HCT116 (cell line): ENCODE results near the gene MARS1. TPM values are rescaled to one million over a fixed set of nuclear protein-coding genes. Genes with fewer than 3 reads are reported as not detected.

Experiments used
- ATAC-seq: fragments of 200-7000 bp; cut with Tn5 transposase; 2 replicates; pipeline ENCODE4 v1.9.1; 2020; ENCODE audit warnings: mild to moderate bottlenecking, moderate library complexity
- BruUV-seq: library from RNA; stranded (reverse); fragments of 400-500 nt; replicated peaks from 2 replicates; lab custom pipeline; 2021; lab: Mats Ljungman, UMichigan
- CTCF ChIA-PET: fragments of 300-600 bp; sonication (Branson Sonifier 250); formaldehyde crosslinking; loops from one replicate; lab custom pipeline; 2021; ENCODE audit warnings: antibody characterized with exemption; lab: Charles Lee
- POLR2A ChIA-PET: fragments of 300-600, 350-600 bp; sonication (Branson Sonifier 250); formaldehyde crosslinking; loops from one replicate; lab custom pipeline; 2021; ENCODE audit warnings: antibody characterized with exemption; lab: Charles Lee
- RAD21 ChIA-PET, 2 experiments: fragments of 300-600 bp; sonication (Branson Sonifier 250); formaldehyde crosslinking; loops; one replicate each; lab custom pipeline; 2023; ENCODE audit warnings: low total read pairs in 2 of 2; ENCODE audit not compliant: uncharacterized antibody in 2 of 2, unreplicated experiment in 2 of 2, low non-redundant PET in 1 of 2; lab: Charles Lee
- DNase-seq: peaks from one replicate; pipeline ENCODE4 v3.0.0-alpha.2; 2010; ENCODE audit warnings: low read depth, low spot score
- H2AFZ ChIP-seq: fragments of 200-600 bp; shearing (Covaris generic), sonication (generic); 2 replicates; pipeline ENCODE4 v1.6.1; 2017; ENCODE audit warnings: low read depth, mixed run types, mixed read lengths, antibody characterized with exemption, low read length; ENCODE audit not compliant: poor library complexity, severe bottlenecking
- H3K27ac ChIP-seq: 2 replicates; pipeline ENCODE4 v1.5.1; 2012; ENCODE audit warnings: low read depth, low read length
- H3K27me3 ChIP-seq: fragments of 200-600 bp; sonication (generic); 2 replicates; pipeline ENCODE4 v1.6.1; 2016; ENCODE audit warnings: mixed run types, low read length, mixed read lengths; ENCODE audit not compliant: insufficient read depth
- H3K36me3 ChIP-seq, 2 experiments: fragments of 200-500 bp in 1 of 2; fragments of 200-600 bp in 1 of 2; sonication (Bioruptor generic) in 1 of 2; sonication (generic) in 1 of 2; 2 replicates each; pipeline versions ENCODE4 v1.5.1 to v1.6.1; 2014 to 2016; ENCODE audit warnings: low read length in 2 of 2, inconsistent platforms in 1 of 2, mixed read lengths in 1 of 2, mixed run types in 1 of 2; ENCODE audit not compliant: insufficient read depth in 2 of 2, control insufficient read depth in 1 of 2
- H3K4me1 ChIP-seq, 2 experiments: fragments of 200-600 bp in 1 of 2; sonication (generic) in 1 of 2; 2 replicates each; pipeline versions ENCODE4 v1.5.1 to v1.6.1; 2012 to 2017; ENCODE audit warnings: low read length in 2 of 2, inconsistent platforms in 1 of 2, mild to moderate bottlenecking in 1 of 2, mixed read lengths in 1 of 2, mixed run types in 1 of 2, moderate library complexity in 1 of 2; ENCODE audit not compliant: insufficient read depth in 2 of 2, control insufficient read depth in 1 of 2
- H3K4me2 ChIP-seq: fragments of 200-600 bp; sonication (generic); 2 replicates; pipeline ENCODE4 v1.6.1; 2017; ENCODE audit warnings: mixed run types, low read length, mixed read lengths
- H3K4me3 ChIP-seq, 2 experiments: fragments of 200-600 bp in 1 of 2; sonication (generic) in 1 of 2; replicated peaks in 1 of 2; 2 replicates each; pipeline ENCODE4 v1.5.1; 2011 to 2016; ENCODE audit warnings: low read length in 2 of 2, control low read depth in 1 of 2, low read depth in 1 of 2, mild to moderate bottlenecking in 1 of 2, mixed read lengths in 1 of 2, mixed run types in 1 of 2
- H3K79me2 ChIP-seq: fragments of 200-600 bp; sonication (generic); 2 replicates; pipeline ENCODE4 v1.6.1; 2017; ENCODE audit warnings: mild to moderate bottlenecking, mixed run types, low read length, moderate library complexity, mixed read lengths; ENCODE audit not compliant: insufficient read depth
- H3K9ac ChIP-seq: fragments of 200-600 bp; sonication (generic); 2 replicates; pipeline ENCODE4 v1.6.1; 2016; ENCODE audit warnings: low read length, mixed read lengths
- H3K9me2 ChIP-seq: fragments of 200-600 bp; sonication (generic), shearing (Covaris generic); 2 replicates; pipeline ENCODE4 v1.6.1; 2017; ENCODE audit warnings: mixed run types, mild to moderate bottlenecking, moderate library complexity; ENCODE audit not compliant: insufficient read depth
- H3K9me3 ChIP-seq, 2 experiments: fragments of 200-500 bp in 1 of 2; fragments of 200-600 bp in 1 of 2; sonication (Bioruptor generic) in 1 of 2; sonication (generic) in 1 of 2; 2 replicates each; pipeline ENCODE4 v1.6.1; 2014 to 2017; ENCODE audit warnings: low read length in 2 of 2, mixed read lengths in 2 of 2, inconsistent platforms in 1 of 2, low read depth in 1 of 2, mild to moderate bottlenecking in 1 of 2, mixed run types in 1 of 2, moderate library complexity in 1 of 2; ENCODE audit not compliant: control insufficient read depth in 1 of 2, insufficient read depth in 1 of 2
- H4K20me1 ChIP-seq: fragments of 200-600 bp; sonication (generic), shearing (Covaris generic); 2 replicates; pipeline ENCODE4 v1.6.1; 2017; ENCODE audit warnings: mixed run types, mild to moderate bottlenecking, moderate library complexity; ENCODE audit not compliant: insufficient read depth
- CEBPB ChIP-seq: IDR thresholded peaks from 2 replicates; pipeline ENCODE4 v1.6.1; 2012; ENCODE audit warnings: low read depth
- EGR1 ChIP-seq: IDR thresholded peaks from 2 replicates; pipeline ENCODE4 v1.6.1; 2012; ENCODE audit warnings: low read depth
- EZH2 ChIP-seq: fragments of 200-600 bp; sonication (generic); IDR thresholded peaks from 2 replicates; pipeline ENCODE4 v1.6.1; 2017; ENCODE audit warnings: antibody characterized with exemption, mixed run types
- EZH2phosphoT487 ChIP-seq: fragments of 200-600 bp; IDR thresholded peaks from 2 replicates; pipeline ENCODE4 v1.6.1; 2018; ENCODE audit warnings: antibody characterized with exemption, borderline replicate concordance
- FOSL1 ChIP-seq: IDR thresholded peaks from 2 replicates; pipeline ENCODE4 v1.6.1; 2012; ENCODE audit warnings: low read depth
- POLR2A ChIP-seq: IDR thresholded peaks from 2 replicates; pipeline ENCODE4 v1.7.0; 2011; ENCODE audit warnings: borderline replicate concordance; ENCODE audit not compliant: insufficient read depth, insufficient read length; ENCODE audit errors: extremely low read depth
- POLR2AphosphoS5 ChIP-seq: IDR thresholded peaks from 2 replicates; pipeline ENCODE4 v1.6.1; 2011; ENCODE audit warnings: mild to moderate bottlenecking, low read depth, low read length, moderate library complexity
- SIN3A ChIP-seq: IDR thresholded peaks from 2 replicates; pipeline ENCODE4 v1.6.1; 2012; ENCODE audit warnings: low read depth
- SRF ChIP-seq: IDR thresholded peaks from 2 replicates; pipeline ENCODE4 v1.6.1; 2012; ENCODE audit warnings: low read depth
- TCF7L2 ChIP-seq: IDR thresholded peaks from 2 replicates; pipeline ENCODE4 v1.7.0; 2011; ENCODE audit warnings: borderline replicate concordance, inconsistent platforms; ENCODE audit not compliant: insufficient read depth, insufficient read length; ENCODE audit errors: extremely low read depth
- YY1 ChIP-seq: IDR thresholded peaks from 2 replicates; pipeline ENCODE4 v1.6.1; 2011; ENCODE audit warnings: low read length, low read depth, moderate library complexity, mild to moderate bottlenecking; ENCODE audit not compliant: insufficient replicate concordance; ENCODE audit errors: extremely low read depth
- ZFX ChIP-seq: fragments of 450-650 bp; IDR thresholded peaks from 2 replicates; pipeline ENCODE4 v1.6.1; 2017
- ZNF274 ChIP-seq: fragments of 200-500 bp; sonication (Bioruptor generic); IDR thresholded peaks from 2 replicates; pipeline ENCODE4 v1.6.1; 2014; ENCODE audit warnings: mild to moderate bottlenecking, low read depth, low read length, inconsistent platforms
- intact Hi-C: fragments of 100-400 bp; cut with micrococcal nuclease; formaldehyde crosslinking; loops from 2 replicates; pipeline ENCODE4 v1.10.0; 2022
- total RNA-seq: library from RNA; stranded (reverse); gene quantifications from one replicate; pipeline ENCODE4 v1.2.1, GENCODE V29; 2021; ENCODE audit not compliant: unreplicated experiment
- TF ChIP-seq, protein P1 (sequence below): IDR thresholded peaks from 2 replicates; pipeline ENCODE4 v1.6.1; 2012
- TF ChIP-seq, protein P2 (sequence below): IDR thresholded peaks from 2 replicates; pipeline ENCODE4 v1.6.1; 2011; ENCODE audit warnings: mild to moderate bottlenecking, low read length, moderate library complexity; ENCODE audit not compliant: insufficient replicate concordance; ENCODE audit errors: extremely low read depth
- TF ChIP-seq, protein P3 (sequence below): IDR thresholded peaks from 2 replicates; pipeline ENCODE4 v1.6.1; 2012
- TF ChIP-seq, protein P4 (sequence below): IDR thresholded peaks from 2 replicates; pipeline ENCODE4 v1.6.1; 2012; ENCODE audit warnings: low read depth

The MARS1 gene
- total RNA-seq, 1 experiment from 2014 or later = 344 TPM

DNA sequence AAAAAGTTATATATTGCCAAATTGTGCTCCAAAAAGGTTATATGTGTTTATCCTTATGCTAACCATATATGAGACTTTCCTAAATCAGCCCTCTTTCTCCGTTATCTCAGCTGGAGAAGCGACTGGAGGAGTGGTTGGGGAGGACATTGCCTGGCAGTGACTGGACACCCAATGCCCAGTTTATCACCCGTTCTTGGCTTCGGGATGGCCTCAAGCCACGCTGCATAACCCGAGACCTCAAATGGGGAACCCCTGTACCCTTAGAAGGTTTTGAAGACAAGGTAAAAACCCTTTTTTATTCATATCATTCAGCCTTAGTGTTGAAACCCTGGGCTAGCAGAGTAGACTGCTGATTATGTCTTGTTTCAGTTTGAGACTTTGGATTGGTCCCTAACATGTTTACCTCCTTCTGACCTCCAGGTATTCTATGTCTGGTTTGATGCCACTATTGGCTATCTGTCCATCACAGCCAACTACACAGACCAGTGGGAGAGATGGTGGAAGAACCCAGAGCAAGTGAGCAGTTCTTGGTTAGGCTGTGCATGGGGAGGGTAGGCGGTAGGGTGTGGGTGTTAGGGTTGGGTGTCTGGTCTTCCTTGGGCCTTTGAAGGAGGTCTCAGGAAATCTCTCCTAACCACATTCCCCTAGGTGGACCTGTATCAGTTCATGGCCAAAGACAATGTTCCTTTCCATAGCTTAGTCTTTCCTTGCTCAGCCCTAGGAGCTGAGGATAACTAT, 23.9 kb downstream of the MARS1 start:
- Histone ChIP-seq H3K9me3 (no peaks in the 10 kb centered on the region), H3K36me3 (peaks cover 41 to 47% of the 10 kb centered on the region in 2 experiments; a peak in 3 of 4 replicates), H2AFZ (no peak overlapping the region), H3K27ac (no peak overlapping the region), H3K4me3 (no peak overlapping the region), H3K27me3 (no peaks in the 10 kb centered on the region), H3K9ac (no peak overlapping the region), H3K4me1 (no peaks in the 10 kb centered on the region), H3K79me2 (peaks cover 10% of the 10 kb centered on the region; the same call in 1 of the 2 replicates), H3K4me2 (no peak overlapping the region), H4K20me1 (no peaks in the 10 kb centered on the region), H3K9me2 (no peaks in the 10 kb centered on the region)
- no TSS peak for BruUV-seq
- ChIA-PET RAD21 (no interaction called here), POLR2A (interaction anchor here (2.1 kb wide), 1 partner anchor 8 kb away, joined by 7 read pairs; the partner anchor contains the start of gene DDIT3), CTCF (no interaction called here)
- DNase-seq = no peak
- no peak for ATAC-seq
- intact Hi-C loops = no loop called here
- no peak for TF ChIP-seq ZNF274
- TF ChIP-seq POLR2A = no peak
- TF ChIP-seq POLR2AphosphoS5 = no peak
- no peak for TF ChIP-seq TCF7L2
- no peak for TF ChIP-seq YY1
- no peak for TF ChIP-seq ZFX
- TF ChIP-seq, protein P1, sequence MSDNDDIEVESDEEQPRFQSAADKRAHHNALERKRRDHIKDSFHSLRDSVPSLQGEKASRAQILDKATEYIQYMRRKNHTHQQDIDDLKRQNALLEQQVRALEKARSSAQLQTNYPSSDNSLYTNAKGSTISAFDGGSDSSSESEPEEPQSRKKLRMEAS = no peak
- TF ChIP-seq, protein P2, sequence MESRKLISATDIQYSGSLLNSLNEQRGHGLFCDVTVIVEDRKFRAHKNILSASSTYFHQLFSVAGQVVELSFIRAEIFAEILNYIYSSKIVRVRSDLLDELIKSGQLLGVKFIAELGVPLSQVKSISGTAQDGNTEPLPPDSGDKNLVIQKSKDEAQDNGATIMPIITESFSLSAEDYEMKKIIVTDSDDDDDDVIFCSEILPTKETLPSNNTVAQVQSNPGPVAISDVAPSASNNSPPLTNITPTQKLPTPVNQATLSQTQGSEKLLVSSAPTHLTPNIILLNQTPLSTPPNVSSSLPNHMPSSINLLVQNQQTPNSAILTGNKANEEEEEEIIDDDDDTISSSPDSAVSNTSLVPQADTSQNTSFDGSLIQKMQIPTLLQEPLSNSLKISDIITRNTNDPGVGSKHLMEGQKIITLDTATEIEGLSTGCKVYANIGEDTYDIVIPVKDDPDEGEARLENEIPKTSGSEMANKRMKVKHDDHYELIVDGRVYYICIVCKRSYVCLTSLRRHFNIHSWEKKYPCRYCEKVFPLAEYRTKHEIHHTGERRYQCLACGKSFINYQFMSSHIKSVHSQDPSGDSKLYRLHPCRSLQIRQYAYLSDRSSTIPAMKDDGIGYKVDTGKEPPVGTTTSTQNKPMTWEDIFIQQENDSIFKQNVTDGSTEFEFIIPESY = no peak
- no peak for TF ChIP-seq FOSL1
- no peak for TF ChIP-seq EZH2
- TF ChIP-seq CEBPB = no peak
- no peak for TF ChIP-seq EGR1
- TF ChIP-seq, protein P3, sequence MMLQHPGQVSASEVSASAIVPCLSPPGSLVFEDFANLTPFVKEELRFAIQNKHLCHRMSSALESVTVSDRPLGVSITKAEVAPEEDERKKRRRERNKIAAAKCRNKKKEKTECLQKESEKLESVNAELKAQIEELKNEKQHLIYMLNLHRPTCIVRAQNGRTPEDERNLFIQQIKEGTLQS = no peak
- no peak for TF ChIP-seq SIN3A
- no peak for TF ChIP-seq EZH2phosphoT487
- no peak for TF ChIP-seq SRF
- TF ChIP-seq, protein P4, sequence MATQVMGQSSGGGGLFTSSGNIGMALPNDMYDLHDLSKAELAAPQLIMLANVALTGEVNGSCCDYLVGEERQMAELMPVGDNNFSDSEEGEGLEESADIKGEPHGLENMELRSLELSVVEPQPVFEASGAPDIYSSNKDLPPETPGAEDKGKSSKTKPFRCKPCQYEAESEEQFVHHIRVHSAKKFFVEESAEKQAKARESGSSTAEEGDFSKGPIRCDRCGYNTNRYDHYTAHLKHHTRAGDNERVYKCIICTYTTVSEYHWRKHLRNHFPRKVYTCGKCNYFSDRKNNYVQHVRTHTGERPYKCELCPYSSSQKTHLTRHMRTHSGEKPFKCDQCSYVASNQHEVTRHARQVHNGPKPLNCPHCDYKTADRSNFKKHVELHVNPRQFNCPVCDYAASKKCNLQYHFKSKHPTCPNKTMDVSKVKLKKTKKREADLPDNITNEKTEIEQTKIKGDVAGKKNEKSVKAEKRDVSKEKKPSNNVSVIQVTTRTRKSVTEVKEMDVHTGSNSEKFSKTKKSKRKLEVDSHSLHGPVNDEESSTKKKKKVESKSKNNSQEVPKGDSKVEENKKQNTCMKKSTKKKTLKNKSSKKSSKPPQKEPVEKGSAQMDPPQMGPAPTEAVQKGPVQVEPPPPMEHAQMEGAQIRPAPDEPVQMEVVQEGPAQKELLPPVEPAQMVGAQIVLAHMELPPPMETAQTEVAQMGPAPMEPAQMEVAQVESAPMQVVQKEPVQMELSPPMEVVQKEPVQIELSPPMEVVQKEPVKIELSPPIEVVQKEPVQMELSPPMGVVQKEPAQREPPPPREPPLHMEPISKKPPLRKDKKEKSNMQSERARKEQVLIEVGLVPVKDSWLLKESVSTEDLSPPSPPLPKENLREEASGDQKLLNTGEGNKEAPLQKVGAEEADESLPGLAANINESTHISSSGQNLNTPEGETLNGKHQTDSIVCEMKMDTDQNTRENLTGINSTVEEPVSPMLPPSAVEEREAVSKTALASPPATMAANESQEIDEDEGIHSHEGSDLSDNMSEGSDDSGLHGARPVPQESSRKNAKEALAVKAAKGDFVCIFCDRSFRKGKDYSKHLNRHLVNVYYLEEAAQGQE = no peak
